Measurements from ENCODE around the gene HIRA.
"Not testable (repeated sequence)": the region's sequence is repeated elsewhere in the genome, so short reads cannot be mapped to it uniquely, and the experiment has no call there.

Gene HIRA

GRCh38 chr22:19330205-19330604, 101.3 kb downstream of the HIRA start:
- not testable (repeated sequence) for DNase-seq (ENCODE audit: low read depth in 2 of 2)

GRCh38 chr22:19329454-19329853, 102.1 kb downstream of the HIRA start:
- DNase-seq (ENCODE audit: low read depth in 2 of 2): no peak

GRCh38 chr22:19325296-19325948, 106.1 kb downstream of the HIRA start:
- no peak for DNase-seq (ENCODE audit: low read depth in 2 of 2)

GRCh38 chr22:19323420-19323819, 108.1 kb downstream of the HIRA start:
- not testable (repeated sequence) for DNase-seq (ENCODE audit: low read depth in 2 of 2)

DNA sequence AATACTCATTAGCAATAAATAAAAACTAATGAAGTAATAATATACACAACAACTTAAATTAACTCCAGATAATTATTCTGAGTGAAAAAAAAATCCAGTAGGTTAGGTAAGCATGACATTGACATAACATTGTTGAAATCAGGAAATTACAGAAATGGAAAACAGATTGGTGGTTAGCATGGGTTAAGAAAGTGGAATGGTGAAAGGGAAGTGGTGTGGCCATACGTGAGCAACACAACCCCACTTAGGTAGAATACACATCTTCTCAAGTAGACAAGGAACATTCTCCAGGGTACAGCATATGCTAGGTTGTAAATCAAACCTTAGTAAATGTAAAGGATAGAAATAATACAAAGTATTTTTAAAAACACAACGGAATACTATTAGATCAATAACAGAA, 109.8 kb downstream of the HIRA start:
- DNase-seq (ENCODE audit: low read depth in 2 of 2): no peak

- not testable (repeated sequence) for DNase-seq (ENCODE audit: low read depth in 2 of 2)
These were observed 111.4 kb downstream of the HIRA start for GRCh38 chr22:19320136-19320535.

- DNase-seq (ENCODE audit: low read depth in 2 of 2): no peak
These were observed 112.3 kb downstream of the HIRA start for GRCh38 chr22:19319281-19319680.

GRCh38 chr22:19317865-19318264, 113.7 kb downstream of the HIRA start:
- no peak for DNase-seq (ENCODE audit: low read depth in 2 of 2)

GRCh38 chr22:19307872-19308271, 123.7 kb downstream of the HIRA start:
- DNase-seq (ENCODE audit: low read depth in 2 of 2): no peak

GRCh38 chr22:19306535-19306934, 125.0 kb downstream of the HIRA start:
- not testable (repeated sequence) for DNase-seq (ENCODE audit: low read depth in 2 of 2)

DNA sequence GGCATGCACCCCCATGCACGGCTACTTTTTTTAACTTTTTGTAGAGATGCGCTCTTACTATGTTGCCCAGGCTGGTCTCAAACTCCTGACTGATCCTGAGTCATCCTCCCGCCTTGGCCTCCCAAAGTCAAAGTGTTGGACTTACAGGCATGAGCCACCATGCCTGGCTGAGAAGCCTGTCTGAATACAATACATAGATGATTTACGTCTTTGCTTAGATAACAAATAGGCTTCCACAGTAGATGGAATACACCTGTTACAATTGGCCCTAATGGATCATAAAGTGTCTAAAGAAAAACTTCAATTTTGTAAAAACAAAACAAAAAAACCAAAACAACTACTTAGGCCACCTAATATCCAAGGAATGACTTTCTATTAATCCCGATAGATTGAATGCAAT, 127.0 kb downstream of the HIRA start:
- no peak for DNase-seq (ENCODE audit: low read depth in 2 of 2)

GRCh38 chr22:19303785-19304184, 127.7 kb downstream of the HIRA start:
- no peak for DNase-seq (ENCODE audit: low read depth in 2 of 2)

GRCh38 chr22:19295733-19296132, 135.8 kb downstream of the HIRA start:
- DNase-seq (ENCODE audit: low read depth in 2 of 2): no peak

DNA sequence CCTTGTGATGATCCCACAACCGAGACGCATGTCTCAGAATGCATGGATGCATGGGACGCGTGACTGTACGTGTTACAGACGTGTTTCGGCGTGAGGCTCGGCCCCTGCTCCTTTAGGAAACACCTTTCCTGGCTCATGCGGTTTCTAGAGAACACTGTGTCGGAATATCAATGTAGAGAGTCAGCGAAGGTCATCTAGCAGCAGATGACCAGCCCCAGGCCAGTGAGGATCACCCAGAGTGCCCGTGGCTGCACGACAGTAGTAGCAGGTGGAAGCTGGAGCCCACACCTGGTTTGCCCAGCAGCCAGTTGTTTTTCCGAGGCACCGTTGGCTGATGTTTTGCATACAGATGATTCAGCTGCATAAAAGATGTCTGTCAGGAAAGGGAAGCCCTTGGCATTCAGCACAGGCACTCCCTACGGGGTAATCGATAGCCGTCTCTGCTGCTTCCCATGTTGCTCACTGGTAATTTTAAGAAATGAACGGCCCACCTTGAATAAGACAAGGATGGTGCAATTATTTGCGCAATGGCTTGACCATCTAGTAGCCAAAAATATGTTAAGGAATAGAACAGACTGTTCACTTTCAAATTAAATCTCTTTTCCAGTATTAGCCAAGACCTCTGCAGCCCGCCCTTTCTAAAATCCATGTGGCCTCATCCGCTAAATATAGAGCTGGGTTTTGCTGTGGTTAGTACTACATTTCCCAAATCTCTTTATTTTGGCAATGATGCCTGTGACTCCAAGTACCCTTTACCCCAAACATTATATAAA, 138.9 kb downstream of the HIRA start:
- no peak for DNase-seq (ENCODE audit: low read depth in 2 of 2)

- peak; percentile 54 to 66 for DNase-seq (ENCODE audit: low read depth in 2 of 2)
These were observed 139.7 kb downstream of the HIRA start, which contains the start of gene CLTCL1 for GRCh38 chr22:19291580-19292457. TSS of gene CLTCL1 (minus strand) at chr22:19291719. CDS start at chr22:19291641, 78 bp downstream.

- peak; percentile 6 to 11 for DNase-seq (ENCODE audit: low read depth in 2 of 2)
These were observed 140.3 kb downstream of the HIRA start for GRCh38 chr22:19291218-19291579.

DNA sequence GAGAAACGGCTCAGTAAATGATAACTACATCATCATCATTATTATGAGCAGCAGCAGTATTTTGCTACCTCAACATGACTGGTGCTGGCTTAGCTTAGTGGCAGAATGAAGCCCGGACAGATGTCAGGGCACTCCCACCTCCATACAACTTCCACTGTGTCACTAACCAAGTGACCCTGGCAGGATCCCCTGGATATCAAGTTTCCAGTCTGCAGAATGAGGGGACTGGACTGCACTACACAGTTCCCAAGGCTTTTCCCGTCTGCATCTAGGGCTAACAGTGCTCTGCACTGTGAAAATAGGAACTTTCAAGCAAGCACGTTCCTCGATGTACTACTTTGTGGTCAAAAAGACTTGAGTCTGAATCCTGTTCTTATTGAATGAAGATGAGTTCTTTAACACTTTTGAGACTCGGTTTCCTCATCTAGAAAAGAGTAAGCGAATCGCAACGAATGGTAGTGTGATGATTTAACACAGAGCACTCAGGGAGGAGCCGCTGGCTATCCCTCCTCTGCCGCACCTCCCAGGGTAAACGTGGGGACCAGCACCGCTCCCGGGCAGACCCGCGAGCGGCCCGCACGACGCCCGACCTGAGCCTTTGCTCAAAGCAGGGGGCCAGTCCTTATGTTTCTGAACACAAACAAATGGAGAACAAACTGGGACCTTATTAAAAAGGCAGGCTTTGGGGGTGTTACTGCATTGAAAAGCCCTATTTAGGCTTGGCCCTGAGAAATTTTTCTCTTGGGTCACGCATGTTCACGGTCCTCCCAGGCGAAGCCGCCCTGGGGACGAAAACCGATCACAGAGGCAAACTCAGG, 140.9 kb downstream of the HIRA start:
- DNase-seq (ENCODE audit: low read depth in 2 of 2): no peak

DNA sequence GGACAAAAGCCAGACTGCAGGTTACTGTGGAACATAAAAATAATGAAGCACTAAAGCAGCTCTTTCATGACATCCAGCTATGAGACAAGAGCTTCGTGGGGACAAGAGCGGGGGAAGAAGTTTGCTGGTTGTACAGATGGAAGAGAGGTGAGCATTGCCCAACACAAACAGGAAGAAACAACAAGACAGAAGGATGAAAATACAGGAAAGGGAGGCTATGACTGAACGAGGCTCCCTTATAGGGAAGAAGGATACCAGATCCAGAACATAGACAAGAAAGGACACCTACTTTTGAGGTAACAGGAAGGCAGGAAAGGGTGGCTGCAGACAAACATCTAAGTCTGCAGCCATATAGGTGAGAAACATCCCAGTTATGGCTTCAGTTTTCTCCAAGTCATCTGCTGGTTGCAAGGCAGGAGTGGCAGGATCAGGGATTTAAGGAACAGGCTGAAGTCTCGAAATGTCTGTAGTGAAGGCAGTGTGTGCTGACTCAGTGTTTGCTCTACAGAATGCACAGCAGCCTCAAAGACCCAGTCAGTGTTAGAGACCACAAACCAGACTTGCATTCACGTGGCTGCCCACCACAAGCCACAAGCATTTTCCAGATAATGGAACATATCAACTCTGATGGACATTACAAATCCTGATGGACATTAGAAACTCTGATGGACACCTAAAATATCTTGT, 141.9 kb downstream of the HIRA start:
- DNase-seq (ENCODE audit: low read depth in 2 of 2): no peak

- no peak for DNase-seq (ENCODE audit: low read depth in 2 of 2)
These were observed 143.6 kb downstream of the HIRA start for GRCh38 chr22:19287889-19288288.

- no peak for DNase-seq (ENCODE audit: low read depth in 2 of 2)
These were observed 144.3 kb downstream of the HIRA start for GRCh38 chr22:19287076-19287707.
